K562 (cell line): Measurements from ENCODE around the gene IPO7. TPM values are rescaled to one million over a fixed set of nuclear protein-coding genes. Genes with fewer than 3 reads are reported as not detected.

Experiments
- DEAF1 ChIP-seq: fragments of 450-650 bp; formaldehyde crosslinking; IDR thresholded peaks from 2 replicates; pipeline ENCODE4 v1.4.0; 2020; ENCODE audit warnings: mild to moderate bottlenecking, moderate library complexity
- GTF2A2 ChIP-seq: IDR thresholded peaks from 2 replicates; pipeline ENCODE4 v1.6.1; 2016; ENCODE audit warnings: mild to moderate bottlenecking, missing genetic modification characterization, missing compliant biosample characterization
- HMGXB4 ChIP-seq: sonication (generic); formaldehyde crosslinking; IDR thresholded peaks from 2 replicates; pipeline ENCODE4 v1.8.1; 2023; ENCODE audit warnings: mild to moderate bottlenecking, missing genetic modification reagents
- NR0B1 ChIP-seq: fragments of 450-650 bp; IDR thresholded peaks from one replicate; pipeline ENCODE4 v1.6.1; 2018; ENCODE audit warnings: mild to moderate bottlenecking, moderate library complexity; ENCODE audit not compliant: partially characterized antibody
- NR3C1 ChIP-seq: sonication (generic); formaldehyde crosslinking; IDR thresholded peaks from 2 replicates; pipeline ENCODE4 v1.8.1; 2022; ENCODE audit warnings: missing genetic modification reagents
- ZNF12 ChIP-seq: sonication (generic); formaldehyde crosslinking; IDR thresholded peaks from 2 replicates; pipeline ENCODE4 v1.4.0; 2020; ENCODE audit warnings: mild to moderate bottlenecking, missing genetic modification reagents
- ZNF232 ChIP-seq: sonication (generic); formaldehyde crosslinking; IDR thresholded peaks from 2 replicates; pipeline ENCODE4 v1.8.0; 2022; ENCODE audit warnings: mild to moderate bottlenecking, missing genetic modification reagents
- ZNF398 ChIP-seq: fragments of 250-450 bp; sonication (Bioruptor Pico); IDR thresholded peaks from 2 replicates; pipeline ENCODE4 v1.8.0; 2021; ENCODE audit warnings: moderate library complexity, mild to moderate bottlenecking, inconsistent platforms
- ZNF785 ChIP-seq: fragments of 250-450 bp; sonication (Bioruptor Pico); IDR thresholded peaks from 2 replicates; pipeline ENCODE4 v1.4.0; 2020; ENCODE audit warnings: mild to moderate bottlenecking
- polyA plus RNA-seq, 8 experiments: library from polyadenylated mRNA; depleted of rRNA in 4 of 8; stranded (reverse) in 5 of 8; unstranded in 3 of 8; fragments of >200 nt; fragmentation: Nextera tagmentation in 2 of 8; fragmentation: Illumina TruSeq in 1 of 8; extraction: Ambion mirVana in 2 of 8; extraction: Trizol in 1 of 8; gene quantifications; 2 replicates each; pipeline versions ENCODE4 v1.2.1 to v1.2.3, GENCODE V29; 2011 to 2014; ENCODE audit warnings: inconsistent platforms in 1 of 8, missing spikeins in 1 of 8
- total RNA-seq, 7 experiments: library from RNA; depleted of rRNA in 6 of 7; stranded (reverse); fragments of >200 nt in 6 of 7; fragmentation: Illumina TruSeq in 2 of 7; extraction: Trizol in 2 of 7; gene quantifications; 2 replicates each; pipeline versions ENCODE4 v1.2.1 to v1.2.3, GENCODE V29; 2011 to 2021; ENCODE audit warnings: low replicate concordance in 1 of 7
- TF ChIP-seq, protein P1 (sequence below): sonication (generic); formaldehyde crosslinking; IDR thresholded peaks from 2 replicates; pipeline ENCODE4 v1.8.0; 2022; ENCODE audit warnings: missing genetic modification reagents, mild to moderate bottlenecking, borderline replicate concordance
- TF ChIP-seq, protein P2 (sequence below): fragments of 250-450 bp; sonication (Bioruptor Pico); IDR thresholded peaks from 2 replicates; pipeline ENCODE4 v1.4.0; 2020
- TF ChIP-seq, protein P3 (sequence below), 2 experiments: IDR thresholded peaks; 2 replicates each; pipeline ENCODE4 v1.6.1; 2012; ENCODE audit warnings: improper control_type of control experiment in 2 of 2, low read depth in 2 of 2, low read length in 2 of 2, borderline replicate concordance in 1 of 2

IPO7 gene
- total and polyA plus RNA-seq, 9 of the 15 experiments (the other 6 are each of a cell fraction or from before 2014, with no cell fraction given): 23.6 to 138 (median 110) TPM

GRCh38 chr11:9385327-9385899 is 961 bp downstream of the IPO7 start (continued):
- TF ChIP-seq ZNF398 (CRISPR knock-in tag) (no peak), NR0B1 (no peak), ZNF232 (CRISPR knock-in tag) (no peak), ZNF785 (CRISPR knock-in tag) (no peak), NR3C1 (no peak; the same call in 1 of the 2 replicates), DEAF1 (CRISPR knock-in tag) (no peak), HMGXB4 (CRISPR knock-in tag) (no peak), GTF2A2 (tag) (no peak), ZNF12 (no peak; the same call in 1 of the 2 replicates)
- TF ChIP-seq, protein P1, sequence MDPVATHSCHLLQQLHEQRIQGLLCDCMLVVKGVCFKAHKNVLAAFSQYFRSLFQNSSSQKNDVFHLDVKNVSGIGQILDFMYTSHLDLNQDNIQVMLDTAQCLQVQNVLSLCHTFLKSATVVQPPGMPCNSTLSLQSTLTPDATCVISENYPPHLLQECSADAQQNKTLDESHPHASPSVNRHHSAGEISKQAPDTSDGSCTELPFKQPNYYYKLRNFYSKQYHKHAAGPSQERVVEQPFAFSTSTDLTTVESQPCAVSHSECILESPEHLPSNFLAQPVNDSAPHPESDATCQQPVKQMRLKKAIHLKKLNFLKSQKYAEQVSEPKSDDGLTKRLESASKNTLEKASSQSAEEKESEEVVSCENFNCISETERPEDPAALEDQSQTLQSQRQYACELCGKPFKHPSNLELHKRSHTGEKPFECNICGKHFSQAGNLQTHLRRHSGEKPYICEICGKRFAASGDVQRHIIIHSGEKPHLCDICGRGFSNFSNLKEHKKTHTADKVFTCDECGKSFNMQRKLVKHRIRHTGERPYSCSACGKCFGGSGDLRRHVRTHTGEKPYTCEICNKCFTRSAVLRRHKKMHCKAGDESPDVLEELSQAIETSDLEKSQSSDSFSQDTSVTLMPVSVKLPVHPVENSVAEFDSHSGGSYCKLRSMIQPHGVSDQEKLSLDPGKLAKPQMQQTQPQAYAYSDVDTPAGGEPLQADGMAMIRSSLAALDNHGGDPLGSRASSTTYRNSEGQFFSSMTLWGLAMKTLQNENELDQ (CRISPR knock-in tag): no peak
- TF ChIP-seq, protein P2, sequence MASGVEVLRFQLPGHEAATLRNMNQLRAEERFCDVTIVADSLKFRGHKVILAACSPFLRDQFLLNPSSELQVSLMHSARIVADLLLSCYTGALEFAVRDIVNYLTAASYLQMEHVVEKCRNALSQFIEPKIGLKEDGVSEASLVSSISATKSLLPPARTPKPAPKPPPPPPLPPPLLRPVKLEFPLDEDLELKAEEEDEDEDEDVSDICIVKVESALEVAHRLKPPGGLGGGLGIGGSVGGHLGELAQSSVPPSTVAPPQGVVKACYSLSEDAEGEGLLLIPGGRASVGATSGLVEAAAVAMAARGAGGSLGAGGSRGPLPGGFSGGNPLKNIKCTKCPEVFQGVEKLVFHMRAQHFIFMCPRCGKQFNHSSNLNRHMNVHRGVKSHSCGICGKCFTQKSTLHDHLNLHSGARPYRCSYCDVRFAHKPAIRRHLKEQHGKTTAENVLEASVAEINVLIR (CRISPR knock-in tag): no peak
- TF ChIP-seq, protein P3, sequence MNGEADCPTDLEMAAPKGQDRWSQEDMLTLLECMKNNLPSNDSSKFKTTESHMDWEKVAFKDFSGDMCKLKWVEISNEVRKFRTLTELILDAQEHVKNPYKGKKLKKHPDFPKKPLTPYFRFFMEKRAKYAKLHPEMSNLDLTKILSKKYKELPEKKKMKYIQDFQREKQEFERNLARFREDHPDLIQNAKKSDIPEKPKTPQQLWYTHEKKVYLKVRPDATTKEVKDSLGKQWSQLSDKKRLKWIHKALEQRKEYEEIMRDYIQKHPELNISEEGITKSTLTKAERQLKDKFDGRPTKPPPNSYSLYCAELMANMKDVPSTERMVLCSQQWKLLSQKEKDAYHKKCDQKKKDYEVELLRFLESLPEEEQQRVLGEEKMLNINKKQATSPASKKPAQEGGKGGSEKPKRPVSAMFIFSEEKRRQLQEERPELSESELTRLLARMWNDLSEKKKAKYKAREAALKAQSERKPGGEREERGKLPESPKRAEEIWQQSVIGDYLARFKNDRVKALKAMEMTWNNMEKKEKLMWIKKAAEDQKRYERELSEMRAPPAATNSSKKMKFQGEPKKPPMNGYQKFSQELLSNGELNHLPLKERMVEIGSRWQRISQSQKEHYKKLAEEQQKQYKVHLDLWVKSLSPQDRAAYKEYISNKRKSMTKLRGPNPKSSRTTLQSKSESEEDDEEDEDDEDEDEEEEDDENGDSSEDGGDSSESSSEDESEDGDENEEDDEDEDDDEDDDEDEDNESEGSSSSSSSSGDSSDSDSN (IDR thresholded peaks at IDR 0.05; ENCODE audit: borderline replicate concordance in 1 of 2, low read depth in 2 of 2, low read length in 2 of 2): no peak
